Measurements from ENCODE around the gene ATG16L2.

- TF ChIP-seq ZNF207 (IDR thresholded peaks at IDR 0.05; ENCODE audit: borderline replicate concordance): no peak
- TF ChIP-seq TCF12 (IDR thresholded peaks at IDR 0.05; ENCODE audit: low read depth, low read length): no peak
- no peak for TF ChIP-seq SUZ12 (IDR thresholded peaks at IDR 0.05; ENCODE audit: unreplicated experiment)
- TF ChIP-seq CTCF (IDR thresholded peaks at IDR 0.05 in 2 of 3, conservative IDR thresholded peaks at IDR 0.05 in 1 of 3; ENCODE audit: control insufficient read depth in 2 of 3, extremely low read depth in 1 of 3, insufficient read depth in 1 of 3, low read depth in 3 of 3, low read length in 3 of 3): no peak
- TF ChIP-seq REST (IDR thresholded peaks at IDR 0.05; ENCODE audit: low read depth, low read length): no peak
- TF ChIP-seq, protein P1, sequence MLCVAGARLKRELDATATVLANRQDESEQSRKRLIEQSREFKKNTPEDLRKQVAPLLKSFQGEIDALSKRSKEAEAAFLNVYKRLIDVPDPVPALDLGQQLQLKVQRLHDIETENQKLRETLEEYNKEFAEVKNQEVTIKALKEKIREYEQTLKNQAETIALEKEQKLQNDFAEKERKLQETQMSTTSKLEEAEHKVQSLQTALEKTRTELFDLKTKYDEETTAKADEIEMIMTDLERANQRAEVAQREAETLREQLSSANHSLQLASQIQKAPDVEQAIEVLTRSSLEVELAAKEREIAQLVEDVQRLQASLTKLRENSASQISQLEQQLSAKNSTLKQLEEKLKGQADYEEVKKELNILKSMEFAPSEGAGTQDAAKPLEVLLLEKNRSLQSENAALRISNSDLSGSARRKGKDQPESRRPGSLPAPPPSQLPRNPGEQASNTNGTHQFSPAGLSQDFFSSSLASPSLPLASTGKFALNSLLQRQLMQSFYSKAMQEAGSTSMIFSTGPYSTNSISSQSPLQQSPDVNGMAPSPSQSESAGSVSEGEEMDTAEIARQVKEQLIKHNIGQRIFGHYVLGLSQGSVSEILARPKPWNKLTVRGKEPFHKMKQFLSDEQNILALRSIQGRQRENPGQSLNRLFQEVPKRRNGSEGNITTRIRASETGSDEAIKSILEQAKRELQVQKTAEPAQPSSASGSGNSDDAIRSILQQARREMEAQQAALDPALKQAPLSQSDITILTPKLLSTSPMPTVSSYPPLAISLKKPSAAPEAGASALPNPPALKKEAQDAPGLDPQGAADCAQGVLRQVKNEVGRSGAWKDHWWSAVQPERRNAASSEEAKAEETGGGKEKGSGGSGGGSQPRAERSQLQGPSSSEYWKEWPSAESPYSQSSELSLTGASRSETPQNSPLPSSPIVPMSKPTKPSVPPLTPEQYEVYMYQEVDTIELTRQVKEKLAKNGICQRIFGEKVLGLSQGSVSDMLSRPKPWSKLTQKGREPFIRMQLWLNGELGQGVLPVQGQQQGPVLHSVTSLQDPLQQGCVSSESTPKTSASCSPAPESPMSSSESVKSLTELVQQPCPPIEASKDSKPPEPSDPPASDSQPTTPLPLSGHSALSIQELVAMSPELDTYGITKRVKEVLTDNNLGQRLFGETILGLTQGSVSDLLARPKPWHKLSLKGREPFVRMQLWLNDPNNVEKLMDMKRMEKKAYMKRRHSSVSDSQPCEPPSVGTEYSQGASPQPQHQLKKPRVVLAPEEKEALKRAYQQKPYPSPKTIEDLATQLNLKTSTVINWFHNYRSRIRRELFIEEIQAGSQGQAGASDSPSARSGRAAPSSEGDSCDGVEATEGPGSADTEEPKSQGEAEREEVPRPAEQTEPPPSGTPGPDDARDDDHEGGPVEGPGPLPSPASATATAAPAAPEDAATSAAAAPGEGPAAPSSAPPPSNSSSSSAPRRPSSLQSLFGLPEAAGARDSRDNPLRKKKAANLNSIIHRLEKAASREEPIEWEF (IDR thresholded peaks at IDR 0.05; ENCODE audit: insufficient replicate concordance, low read depth, low read length): no peak
- no peak for TF ChIP-seq SP1 (IDR thresholded peaks at IDR 0.05; ENCODE audit: low read depth, low read length)
- TF ChIP-seq RBBP5 (conservative IDR thresholded peaks at IDR 0.05): no peak
- TF ChIP-seq, protein P2, sequence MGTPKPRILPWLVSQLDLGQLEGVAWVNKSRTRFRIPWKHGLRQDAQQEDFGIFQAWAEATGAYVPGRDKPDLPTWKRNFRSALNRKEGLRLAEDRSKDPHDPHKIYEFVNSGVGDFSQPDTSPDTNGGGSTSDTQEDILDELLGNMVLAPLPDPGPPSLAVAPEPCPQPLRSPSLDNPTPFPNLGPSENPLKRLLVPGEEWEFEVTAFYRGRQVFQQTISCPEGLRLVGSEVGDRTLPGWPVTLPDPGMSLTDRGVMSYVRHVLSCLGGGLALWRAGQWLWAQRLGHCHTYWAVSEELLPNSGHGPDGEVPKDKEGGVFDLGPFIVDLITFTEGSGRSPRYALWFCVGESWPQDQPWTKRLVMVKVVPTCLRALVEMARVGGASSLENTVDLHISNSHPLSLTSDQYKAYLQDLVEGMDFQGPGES (IDR thresholded peaks at IDR 0.05): no peak
- TF ChIP-seq, protein P3, sequence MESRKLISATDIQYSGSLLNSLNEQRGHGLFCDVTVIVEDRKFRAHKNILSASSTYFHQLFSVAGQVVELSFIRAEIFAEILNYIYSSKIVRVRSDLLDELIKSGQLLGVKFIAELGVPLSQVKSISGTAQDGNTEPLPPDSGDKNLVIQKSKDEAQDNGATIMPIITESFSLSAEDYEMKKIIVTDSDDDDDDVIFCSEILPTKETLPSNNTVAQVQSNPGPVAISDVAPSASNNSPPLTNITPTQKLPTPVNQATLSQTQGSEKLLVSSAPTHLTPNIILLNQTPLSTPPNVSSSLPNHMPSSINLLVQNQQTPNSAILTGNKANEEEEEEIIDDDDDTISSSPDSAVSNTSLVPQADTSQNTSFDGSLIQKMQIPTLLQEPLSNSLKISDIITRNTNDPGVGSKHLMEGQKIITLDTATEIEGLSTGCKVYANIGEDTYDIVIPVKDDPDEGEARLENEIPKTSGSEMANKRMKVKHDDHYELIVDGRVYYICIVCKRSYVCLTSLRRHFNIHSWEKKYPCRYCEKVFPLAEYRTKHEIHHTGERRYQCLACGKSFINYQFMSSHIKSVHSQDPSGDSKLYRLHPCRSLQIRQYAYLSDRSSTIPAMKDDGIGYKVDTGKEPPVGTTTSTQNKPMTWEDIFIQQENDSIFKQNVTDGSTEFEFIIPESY (IDR thresholded peaks at IDR 0.05): no peak
- no peak for TF ChIP-seq HDAC2 (IDR thresholded peaks at IDR 0.05)
- TF ChIP-seq, protein P4, sequence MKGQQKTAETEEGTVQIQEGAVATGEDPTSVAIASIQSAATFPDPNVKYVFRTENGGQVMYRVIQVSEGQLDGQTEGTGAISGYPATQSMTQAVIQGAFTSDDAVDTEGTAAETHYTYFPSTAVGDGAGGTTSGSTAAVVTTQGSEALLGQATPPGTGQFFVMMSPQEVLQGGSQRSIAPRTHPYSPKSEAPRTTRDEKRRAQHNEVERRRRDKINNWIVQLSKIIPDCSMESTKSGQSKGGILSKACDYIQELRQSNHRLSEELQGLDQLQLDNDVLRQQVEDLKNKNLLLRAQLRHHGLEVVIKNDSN (IDR thresholded peaks at IDR 0.05; ENCODE audit: borderline replicate concordance, extremely low read length, insufficient read depth, low read depth, low read length): no peak
- TF ChIP-seq POLR2AphosphoS5 (IDR thresholded peaks at IDR 0.05; ENCODE audit: low read length): no peak
- no peak for TF ChIP-seq POLR2A (IDR thresholded peaks at IDR 0.05; ENCODE audit: low read depth, low read length)
Observed at GRCh38 chr11:72851726-72852125, 37.5 kb downstream of the ATG16L2 start.
